K562 (cell line): ENCODE measurements around the gene ADAR. TPM values are rescaled to one million over a fixed set of nuclear protein-coding genes. Genes with fewer than 3 reads are reported as not detected.
A peak's percentile ranks its signal among the peaks of the same experiment; 100 is the strongest.

Experiments
- ATAC-seq: fragments of 200-7000 bp; cut with Tn5 transposase; 3 replicates; pipeline ENCODE4 v1.9.1; 2020; ENCODE audit warnings: moderate library complexity
- BruUV-seq: library from RNA; stranded (reverse); fragments of 400-500 nt; replicated peaks from 2 replicates; lab custom pipeline; 2021; lab: Mats Ljungman, UMichigan
- CTCF ChIA-PET: fragments of 300-600 bp; formaldehyde crosslinking; extraction: SDS; loops from one replicate; lab custom pipeline; 2021; ENCODE audit warnings: low intra/inter-chr PET ratio; lab: Yijun Ruan, JAX
- POLR2A ChIA-PET: fragments of 300-600, 350-650 bp; sonication (Branson Sonifier 250); formaldehyde crosslinking; extraction: SDS; loops from one replicate; lab custom pipeline; 2021; ENCODE audit warnings: antibody characterized with exemption, inconsistent platforms; lab: Yijun Ruan, JAX
- DNase-seq, 4 experiments: peaks; one replicate each; pipeline versions ENCODE4 v3.0.0 to v3.0.0-alpha.2; 2011 to 2018; ENCODE audit warnings: low spot score in 3 of 4, mixed read lengths in 3 of 4; ENCODE audit errors: extremely low read depth in 1 of 4
- FAIRE-seq: peaks from 2 replicates; lab custom pipeline; 2011; peaks lifted over from hg19 to GRCh38; lab: Jason Lieb, UNC
- H2AFZ ChIP-seq: 2 replicates; pipeline ENCODE4 v1.6.0; 2011; ENCODE audit warnings: low read depth, low read length, control low read depth, inconsistent platforms
- H3K27ac ChIP-seq: fragments of 200-600 bp; 3 replicates; pipeline ENCODE4 v1.8.0; 2011; ENCODE audit warnings: low read depth, mild to moderate bottlenecking, control low read depth, inconsistent platforms, low read length, moderate library complexity, mixed read lengths; ENCODE audit errors: extremely low read depth
- H3K27me3 ChIP-seq, 2 experiments: fragments of 300-600 bp in 1 of 2; 2 replicates in 1 of 2; 3 replicates in 1 of 2; pipeline versions ENCODE4 v1.6.0 to v1.8.0; 2011; ENCODE audit warnings: inconsistent platforms in 2 of 2, low read length in 2 of 2, mild to moderate bottlenecking in 1 of 2, mixed read lengths in 1 of 2, moderate library complexity in 1 of 2; ENCODE audit not compliant: control insufficient read depth in 2 of 2, insufficient read depth in 2 of 2
- H3K36me3 ChIP-seq: fragments of 300-600 bp; 3 replicates; pipeline ENCODE4 v1.8.0; 2011; ENCODE audit warnings: mild to moderate bottlenecking, low read length, inconsistent platforms; ENCODE audit not compliant: control insufficient read depth, insufficient read depth
- H3K4me1 ChIP-seq, 2 experiments: fragments of 200-600 bp in 1 of 2; replicated peaks in 1 of 2; 2 replicates in 1 of 2; 3 replicates in 1 of 2; pipeline versions ENCODE4 v1.5.1 to v1.8.0; 2011; ENCODE audit warnings: inconsistent platforms in 2 of 2, low read length in 2 of 2, mild to moderate bottlenecking in 1 of 2, mixed read lengths in 1 of 2, moderate library complexity in 1 of 2; ENCODE audit not compliant: control insufficient read depth in 2 of 2, insufficient read depth in 2 of 2
- H3K4me2 ChIP-seq: 2 replicates; pipeline ENCODE4 v1.6.1; 2011; ENCODE audit warnings: low read length, control low read depth, inconsistent platforms, mixed read lengths; ENCODE audit not compliant: insufficient read depth
- H3K4me3 ChIP-seq: fragments of 200-600 bp; sonication (generic), shearing (Covaris generic); 2 replicates; pipeline ENCODE4 v1.5.1; 2016; ENCODE audit warnings: control low read depth, inconsistent platforms
- H3K79me2 ChIP-seq: fragments of 200-600 bp; 3 replicates; pipeline ENCODE4 v1.8.0; 2011; ENCODE audit warnings: low read length, inconsistent platforms; ENCODE audit not compliant: control insufficient read depth, insufficient read depth
- H3K9ac ChIP-seq, 2 experiments: 2 replicates each; pipeline versions ENCODE4 v1.6.0 to v1.6.1; 2011; ENCODE audit warnings: low read depth in 2 of 2, low read length in 2 of 2, control low read depth in 1 of 2, inconsistent platforms in 1 of 2, mild to moderate bottlenecking in 1 of 2, mixed read lengths in 1 of 2; ENCODE audit not compliant: insufficient read depth in 1 of 2
- H3K9me1 ChIP-seq: one replicate; pipeline ENCODE4 v1.6.0; 2011; ENCODE audit warnings: inconsistent platforms, mild to moderate bottlenecking, low read length, moderate library complexity; ENCODE audit not compliant: control insufficient read depth, insufficient read depth
- H3K9me3 ChIP-seq: replicated peaks from 2 replicates; pipeline ENCODE4 v1.5.1; 2011; ENCODE audit warnings: low read depth, low read length, inconsistent platforms; ENCODE audit not compliant: control insufficient read depth, insufficient read depth
- H4K20me1 ChIP-seq: replicated peaks from 2 replicates; pipeline ENCODE4 v1.6.1; 2011; ENCODE audit warnings: low read length, inconsistent platforms, mixed read lengths; ENCODE audit not compliant: control insufficient read depth, insufficient read depth
- ATF6 ChIP-seq: sonication (generic); formaldehyde crosslinking; IDR thresholded peaks from 2 replicates; pipeline ENCODE4 v1.4.0; 2020; ENCODE audit warnings: mild to moderate bottlenecking, missing genetic modification reagents
- HDGF ChIP-seq: fragments of 450-650 bp; IDR thresholded peaks from 2 replicates; pipeline ENCODE4 v1.6.1; 2016
- MCM7 ChIP-seq, 2 experiments: fragments of 450-650 bp; IDR thresholded peaks; 2 replicates each; pipeline ENCODE4 v1.6.1; 2016 to 2018
- MECOM ChIP-seq: fragments of 250-450 bp; sonication (Bioruptor Pico); IDR thresholded peaks from 2 replicates; pipeline ENCODE4 v1.8.0; 2022; ENCODE audit warnings: inconsistent platforms
- WGBS: fragments of 100-300 bp; shearing (Covaris generic); methylation state at CpG from one replicate; pipeline ENCODE4 v1.1.6; 2016; ENCODE audit warnings: low coverage, mixed read lengths; ENCODE audit not compliant: insufficient coverage; ENCODE audit errors: missing lambda C conversion rate; 5-methylcytosine and 5-hydroxymethylcytosine counted together
- in situ Hi-C: fragments of 300-500 bp; cut with MboI; formaldehyde crosslinking; loops from 4 replicates; pipeline ENCODE4 v1.15.0; 2018; ENCODE audit warnings: inconsistent platforms, mixed read lengths
- intact Hi-C: fragments of 100-400 bp; cut with micrococcal nuclease; formaldehyde crosslinking; loops from 2 replicates; pipeline ENCODE4 v1.14.2; 2022
- polyA plus RNA-seq, 8 experiments: library from polyadenylated mRNA; depleted of rRNA in 4 of 8; stranded (reverse) in 5 of 8; unstranded in 3 of 8; fragments of >200 nt; fragmentation: Nextera tagmentation in 2 of 8; fragmentation: Illumina TruSeq in 1 of 8; extraction: Ambion mirVana in 2 of 8; extraction: Trizol in 1 of 8; gene quantifications; 2 replicates each; pipeline versions ENCODE4 v1.2.1 to v1.2.3, GENCODE V29; 2011 to 2014; ENCODE audit warnings: inconsistent platforms in 1 of 8, missing spikeins in 1 of 8
- total RNA-seq, 7 experiments: library from RNA; depleted of rRNA in 6 of 7; stranded (reverse); fragments of >200 nt in 6 of 7; fragmentation: Illumina TruSeq in 2 of 7; extraction: Trizol in 2 of 7; gene quantifications; 2 replicates each; pipeline versions ENCODE4 v1.2.1 to v1.2.3, GENCODE V29; 2011 to 2021; ENCODE audit warnings: low replicate concordance in 1 of 7

ADAR gene
- total and polyA plus RNA-seq, 9 of the 15 experiments (the other 6 are each of a cell fraction or from before 2014, with no cell fraction given): 30.1 to 123 (median 60.2) TPM

- H3K9ac ChIP-seq: peak overlapping the region; percentile 80 to 94
- peak overlapping the region; percentile 99 for H3K4me2 ChIP-seq
- ChIA-PET CTCF (interaction anchor here (1.1 to 2.8 kb wide), 2 partner anchors 321 to 460 kb away, joined by 5 to 19 read pairs; no protein-coding TSS in a partner anchor), POLR2A (interaction anchor here (0.8 kb wide), 1 partner anchor 180 kb away, joined by 3 read pairs; no protein-coding TSS in a partner anchor)
- H3K36me3 ChIP-seq: peaks cover 39% of the 10 kb centered on the region
- H3K27me3 ChIP-seq: no peaks in the 10 kb centered on the region; a peak in 1 of 5 replicates
- peak; percentile 71 for FAIRE-seq
- no TSS peak for BruUV-seq
- ATAC-seq: no peak
- TF ChIP-seq HDGF: peak; percentile 63; the same call in 1 of the 2 replicates
- no peak for TF ChIP-seq MCM7 (IDR thresholded peaks at IDR 0.05)
- TF ChIP-seq ATF6 (CRISPR knock-in tag): no peak
- no peak for TF ChIP-seq MECOM
- no peaks in the 10 kb centered on the region for H4K20me1 ChIP-seq
- no peak for DNase-seq
- peak overlapping the region; percentile 18; the same call in 1 of the 2 replicates for H2AFZ ChIP-seq
- intact Hi-C loops: loop anchor here (5.0 kb wide), 3 partner anchors 200 to 530 kb away; partner anchors contain the start of gene ZBTB7B
- in situ Hi-C loops: loop anchor here (5.0 kb wide), 1 partner anchor 70 kb away; no protein-coding TSS in a partner anchor
- peaks cover 27% of the 10 kb centered on the region for H3K79me2 ChIP-seq
- 6% methylated on average over 7 of the region's 7 CpGs for WGBS
- peak overlapping the region; percentile 82 for H3K4me3 ChIP-seq
- H3K4me1 ChIP-seq: peaks cover 18 to 21% of the 10 kb centered on the region in 2 experiments; a peak in 4 of 5 replicates
- peak overlapping the region; percentile 68; the same call in 1 of the 3 replicates for H3K27ac ChIP-seq
- no peaks in the 10 kb centered on the region for H3K9me1 ChIP-seq
- no peaks in the 10 kb centered on the region for H3K9me3 ChIP-seq
These were observed 50.6 kb downstream of the ADAR start for GRCh38 chr1:154557248-154557938.
